Measurements from ENCODE around the gene PRICKLE2. TPM values are rescaled to one million over a fixed set of nuclear protein-coding genes. Genes with fewer than 3 reads are reported as not detected.

PRICKLE2 gene
- total RNA-seq, 1 donor from 2014 or later, result 5.3 TPM

GRCh38 chr3:64259636-64260035 lies 34.4 kb upstream of the PRICKLE2 start:
- Mint-ChIP-seq H3K36me3 (ENCODE audit: low read depth, unreplicated experiment) (no peaks in the 10 kb centered on the region), H3K27ac (ENCODE audit: unreplicated experiment) (no peak overlapping the region), H3K4me1 (ENCODE audit: unreplicated experiment) (peaks cover 2% of the 10 kb centered on the region), H3K9me3 (ENCODE audit: unreplicated experiment) (no peaks in the 10 kb centered on the region), H3K27me3 (ENCODE audit: unreplicated experiment) (no peaks in the 10 kb centered on the region), H3K4me3 (ENCODE audit: unreplicated experiment) (no peak overlapping the region)
- no peak for TF ChIP-seq CTCF (IDR thresholded peaks at IDR 0.05; ENCODE audit: unreplicated experiment)
- no peak for DNase-seq (ENCODE audit: low spot score)

- peaks cover 6% of the 10 kb centered on the region for H3K4me1 Mint-ChIP-seq (ENCODE audit: unreplicated experiment)
- DNase-seq (ENCODE audit: low spot score), result no peak
- no peak overlapping the region for H3K27ac Mint-ChIP-seq (ENCODE audit: unreplicated experiment)
- no peak for TF ChIP-seq CTCF (IDR thresholded peaks at IDR 0.05; ENCODE audit: unreplicated experiment)
- no peaks in the 10 kb centered on the region for H3K36me3 Mint-ChIP-seq (ENCODE audit: low read depth, unreplicated experiment)
- no peaks in the 10 kb centered on the region for H3K9me3 Mint-ChIP-seq (ENCODE audit: unreplicated experiment)
- no peaks in the 10 kb centered on the region for H3K27me3 Mint-ChIP-seq (ENCODE audit: unreplicated experiment)
- H3K4me3 Mint-ChIP-seq (ENCODE audit: unreplicated experiment), result no peak overlapping the region
Observed at GRCh38 chr3:64257100-64257755, 32.0 kb upstream of the PRICKLE2 start.

GRCh38 chr3:64255741-64256340 lies 30.6 kb upstream of the PRICKLE2 start:
- no peak for TF ChIP-seq CTCF (IDR thresholded peaks at IDR 0.05; ENCODE audit: unreplicated experiment)
- Mint-ChIP-seq H3K9me3 (ENCODE audit: unreplicated experiment) (no peaks in the 10 kb centered on the region), H3K27me3 (ENCODE audit: unreplicated experiment) (no peaks in the 10 kb centered on the region), H3K27ac (ENCODE audit: unreplicated experiment) (no peak overlapping the region), H3K4me1 (ENCODE audit: unreplicated experiment) (peaks cover 6% of the 10 kb centered on the region), H3K4me3 (ENCODE audit: unreplicated experiment) (no peak overlapping the region), H3K36me3 (ENCODE audit: low read depth, unreplicated experiment) (no peaks in the 10 kb centered on the region)
- no peak for DNase-seq (ENCODE audit: low spot score)

GRCh38 chr3:64254443-64254842 lies 29.2 kb upstream of the PRICKLE2 start:
- Mint-ChIP-seq H3K9me3 (ENCODE audit: unreplicated experiment) (no peaks in the 10 kb centered on the region), H3K36me3 (ENCODE audit: low read depth, unreplicated experiment) (no peaks in the 10 kb centered on the region), H3K27me3 (ENCODE audit: unreplicated experiment) (no peaks in the 10 kb centered on the region), H3K27ac (ENCODE audit: unreplicated experiment) (no peak overlapping the region), H3K4me3 (ENCODE audit: unreplicated experiment) (no peak overlapping the region), H3K4me1 (ENCODE audit: unreplicated experiment) (peaks cover 6% of the 10 kb centered on the region)
- no peak for DNase-seq (ENCODE audit: low spot score)
- no peak for TF ChIP-seq CTCF (IDR thresholded peaks at IDR 0.05; ENCODE audit: unreplicated experiment)

- no peaks in the 10 kb centered on the region for H3K27me3 Mint-ChIP-seq (ENCODE audit: unreplicated experiment)
- no peak for TF ChIP-seq CTCF (IDR thresholded peaks at IDR 0.05; ENCODE audit: unreplicated experiment)
- H3K4me3 Mint-ChIP-seq (ENCODE audit: unreplicated experiment), result no peak overlapping the region
- peaks cover 6% of the 10 kb centered on the region for H3K4me1 Mint-ChIP-seq (ENCODE audit: unreplicated experiment)
- H3K9me3 Mint-ChIP-seq (ENCODE audit: unreplicated experiment), result no peaks in the 10 kb centered on the region
- DNase-seq (ENCODE audit: low spot score), result no peak
- no peak overlapping the region for H3K27ac Mint-ChIP-seq (ENCODE audit: unreplicated experiment)
- H3K36me3 Mint-ChIP-seq (ENCODE audit: low read depth, unreplicated experiment), result no peaks in the 10 kb centered on the region
Observed at GRCh38 chr3:64253689-64254088, 28.4 kb upstream of the PRICKLE2 start.
